ENCODE results near the gene MB. TPM values are rescaled to one million over a fixed set of nuclear protein-coding genes. Genes with fewer than 3 reads are reported as not detected.

The MB gene
- total and polyA plus RNA-seq, 3 donors from 2014 or later = 0.93 to 62.6 (median 2.2) TPM

Other genes with a start within 250 kb of the MB start
- gene HMOX1, start 236.2 kb downstream of the MB start, total RNA-seq = 10 to 100 TPM; 22.0 to 35.2 TPM
- gene HMOX1, start 236.2 kb downstream of the MB start, polyA plus RNA-seq (ENCODE audit: insufficient read depth, low read depth, low replicate concordance) = 37.8 TPM
- 10 to 100 TPM; 34.3 to 49.6 TPM for gene MCM5, start 217.2 kb downstream of the MB start, total RNA-seq
- 42.1 TPM for gene MCM5, start 217.2 kb downstream of the MB start, polyA plus RNA-seq (ENCODE audit: insufficient read depth, low read depth, low replicate concordance)
- 1 to 10 TPM; 1.2 to 1.7 TPM for gene RASD2, start 76.5 kb downstream of the MB start, total RNA-seq
- 1.7 TPM for gene RASD2, start 76.5 kb downstream of the MB start, polyA plus RNA-seq (ENCODE audit: insufficient read depth, low read depth, low replicate concordance)
- gene APOL6, start 31.1 kb upstream of the MB start, total RNA-seq = 1 to 10 TPM; 2.2 to 2.8 TPM
- gene APOL6, start 31.1 kb upstream of the MB start, polyA plus RNA-seq (ENCODE audit: insufficient read depth, low read depth, low replicate concordance) = 3.6 TPM
- gene APOL5, start 100.5 kb upstream of the MB start, total RNA-seq = under 1 TPM in 1 of 2 donors, not detected in 1; 0.31 TPM
- gene APOL5, start 100.5 kb upstream of the MB start, polyA plus RNA-seq (ENCODE audit: insufficient read depth, low read depth, low replicate concordance) = 0.74 TPM

All from testis (tissue), 3 donors.